Measurements from ENCODE around the gene SP4. TPM values are rescaled to one million over a fixed set of nuclear protein-coding genes. Genes with fewer than 3 reads are reported as not detected.
A peak's percentile ranks its signal among the peaks of the same experiment; 100 is the strongest.

The SP4 gene
- total RNA-seq, 1 experiment from 2014 or later, result 6.1 TPM

- Histone ChIP-seq H3K36me3 (ENCODE audit: low read depth) (no peaks in the 10 kb centered on the region), H3K27ac (no peak overlapping the region), H3K4me3 (no peak overlapping the region), H3F3A (ENCODE audit: insufficient read depth, low read depth) (peaks cover 11% of the 10 kb centered on the region; the same call in 1 of the 2 replicates), H3K4me2 (no peak overlapping the region), H2AFZ (no peak overlapping the region), H3K9me2 (ENCODE audit: insufficient read depth) (no peaks in the 10 kb centered on the region), H3K79me2 (ENCODE audit: low read depth) (no peaks in the 10 kb centered on the region), H3K27me3 (ENCODE audit: insufficient read depth, low read depth) (no peaks in the 10 kb centered on the region), H3K4me1 (replicated peaks; ENCODE audit: insufficient read depth) (peaks cover 21% of the 10 kb centered on the region), H4K20me1 (ENCODE audit: insufficient read depth) (no peaks in the 10 kb centered on the region), H3K9me3 (ENCODE audit: insufficient read depth, low read depth) (no peaks in the 10 kb centered on the region)
- no peak for TF ChIP-seq EZH2 (IDR thresholded peaks at IDR 0.05; ENCODE audit: low read depth)
- TF ChIP-seq CTCF (conservative IDR thresholded peaks at IDR 0.05), result no peak
- intact Hi-C loops (cut with micrococcal nuclease; ENCODE audit: unreplicated experiment), result no loop called here
- DNase-seq, result no peak
- BruUV-seq (replicated peaks), result no TSS peak
- CTCF ChIA-PET, result no interaction called here
- POLR2A ChIA-PET (ENCODE audit: unreplicated experiment), result no interaction called here
Observed at GRCh38 chr7:21547501-21547900, 119.6 kb downstream of the SP4 start.

DNA sequence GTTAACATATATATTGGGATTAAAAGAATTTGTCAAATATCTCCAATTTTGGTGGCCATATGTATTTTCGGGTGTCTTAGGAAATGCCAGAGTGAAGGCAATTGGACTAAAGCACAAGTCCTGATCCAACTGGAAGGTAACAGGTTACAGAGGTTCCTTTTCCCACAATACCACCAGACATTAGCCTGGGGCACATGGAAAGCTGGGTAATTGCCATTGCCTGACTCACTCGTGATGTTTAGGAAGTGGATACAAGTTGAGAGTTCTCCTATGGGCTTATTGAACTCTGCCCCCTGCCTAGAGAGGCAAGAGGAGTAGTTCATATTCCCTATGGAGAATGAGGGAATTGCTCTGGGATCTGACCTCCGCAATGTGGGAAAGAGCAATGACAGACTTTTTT is 120.6 kb downstream of the SP4 start:
- ChIA-PET CTCF (no interaction called here), POLR2A (ENCODE audit: unreplicated experiment) (no interaction called here)
- no peak overlapping the region for H2AFZ ChIP-seq
- H3K4me3 ChIP-seq, result no peak overlapping the region
- H3K9me2 ChIP-seq (ENCODE audit: insufficient read depth), result no peaks in the 10 kb centered on the region
- peaks cover 11% of the 10 kb centered on the region; the same call in 1 of the 2 replicates for H3F3A ChIP-seq (ENCODE audit: insufficient read depth, low read depth)
- intact Hi-C loops (cut with micrococcal nuclease; ENCODE audit: unreplicated experiment), result no loop called here
- no peaks in the 10 kb centered on the region for H3K79me2 ChIP-seq (ENCODE audit: low read depth)
- BruUV-seq (replicated peaks), result no TSS peak
- H3K9me3 ChIP-seq (ENCODE audit: insufficient read depth, low read depth), result no peaks in the 10 kb centered on the region
- peak in 1 of 2 experiments; percentile 10 for DNase-seq
- H3K27ac ChIP-seq, result no peak overlapping the region
- H4K20me1 ChIP-seq (ENCODE audit: insufficient read depth), result no peaks in the 10 kb centered on the region
- peaks cover 21% of the 10 kb centered on the region for H3K4me1 ChIP-seq (replicated peaks; ENCODE audit: insufficient read depth)
- H3K36me3 ChIP-seq (ENCODE audit: low read depth), result no peaks in the 10 kb centered on the region
- no peak overlapping the region for H3K4me2 ChIP-seq
- H3K27me3 ChIP-seq (ENCODE audit: insufficient read depth, low read depth), result no peaks in the 10 kb centered on the region
- TF ChIP-seq EZH2 (IDR thresholded peaks at IDR 0.05; ENCODE audit: low read depth) (no peak), CTCF (conservative IDR thresholded peaks at IDR 0.05) (no peak)

GRCh38 chr7:21550076-21550475 is 122.2 kb downstream of the SP4 start:
- TF ChIP-seq EZH2 (IDR thresholded peaks at IDR 0.05; ENCODE audit: low read depth), result no peak
- no peak for TF ChIP-seq CTCF (conservative IDR thresholded peaks at IDR 0.05)
- intact Hi-C loops (cut with micrococcal nuclease; ENCODE audit: unreplicated experiment), result no loop called here
- no peaks in the 10 kb centered on the region for H3K9me2 ChIP-seq (ENCODE audit: insufficient read depth)
- no peak overlapping the region for H3K4me2 ChIP-seq
- no peaks in the 10 kb centered on the region for H3K79me2 ChIP-seq (ENCODE audit: low read depth)
- CTCF ChIA-PET, result interaction anchor here (0.6 kb wide), 1 partner anchor 8 kb away, joined by 3 read pairs; no protein-coding TSS in a partner anchor
- DNase-seq, result peak in 1 of 2 experiments; percentile 9
- H3K27ac ChIP-seq, result peak overlapping the region; percentile 68
- no peaks in the 10 kb centered on the region for H3K27me3 ChIP-seq (ENCODE audit: insufficient read depth, low read depth)
- H3F3A ChIP-seq (ENCODE audit: insufficient read depth, low read depth), result peaks cover 11% of the 10 kb centered on the region; the same call in 1 of the 2 replicates
- no peak overlapping the region for H3K4me3 ChIP-seq
- POLR2A ChIA-PET (ENCODE audit: unreplicated experiment), result no interaction called here
- no peaks in the 10 kb centered on the region for H3K9me3 ChIP-seq (ENCODE audit: insufficient read depth, low read depth)
- peaks cover 21% of the 10 kb centered on the region for H3K4me1 ChIP-seq (replicated peaks; ENCODE audit: insufficient read depth)
- H4K20me1 ChIP-seq (ENCODE audit: insufficient read depth), result no peaks in the 10 kb centered on the region
- H3K36me3 ChIP-seq (ENCODE audit: low read depth), result no peaks in the 10 kb centered on the region
- no peak overlapping the region for H2AFZ ChIP-seq
- BruUV-seq (replicated peaks), result no TSS peak

Measured in PC-9 (cell line).